IPS-15b (cell line): ENCODE measurements around the gene ATXN2.
"Not testable (repeated sequence)": the region's sequence is repeated elsewhere in the genome, so short reads cannot be mapped to it uniquely, and the experiment has no call there.

Source experiments
- H3K27me3 ChIP-seq: one replicate; pipeline ENCODE4 v1.6.1; 2013; ENCODE audit warnings: low read length; ENCODE audit not compliant: control insufficient read depth, insufficient read depth
- H3K36me3 ChIP-seq: one replicate; pipeline ENCODE4 v1.6.1; 2013; ENCODE audit warnings: low read length; ENCODE audit not compliant: control insufficient read depth, insufficient read depth
- H3K4me1 ChIP-seq: one replicate; pipeline ENCODE4 v1.6.1; 2013; ENCODE audit warnings: mild to moderate bottlenecking, low read length; ENCODE audit not compliant: control insufficient read depth, insufficient read depth
- H3K4me3 ChIP-seq: one replicate; pipeline ENCODE4 v1.5.1; 2013; ENCODE audit warnings: low read depth, low read length
- H3K9ac ChIP-seq: one replicate; pipeline ENCODE4 v1.6.1; 2013; ENCODE audit warnings: low read depth, mild to moderate bottlenecking, low read length
- H3K9me3 ChIP-seq: one replicate; pipeline ENCODE4 v1.6.1; 2013; ENCODE audit warnings: mild to moderate bottlenecking, low read length; ENCODE audit not compliant: control insufficient read depth, insufficient read depth

ATXN2 gene

GRCh38 chr12:111581434-111582132 lies 17.5 kb downstream of the ATXN2 start:
- Histone ChIP-seq H3K36me3 (no peaks in the 10 kb centered on the region), H3K27me3 (no peaks in the 10 kb centered on the region), H3K9ac (no peak overlapping the region), H3K4me1 (no peaks in the 10 kb centered on the region), H3K4me3 (no peak overlapping the region), H3K9me3 (no peaks in the 10 kb centered on the region)

GRCh38 chr12:111580737-111581136 lies 18.4 kb downstream of the ATXN2 start:
- Histone ChIP-seq H3K27me3 (no peaks in the 10 kb centered on the region), H3K9ac (no peak overlapping the region), H3K9me3 (no peaks in the 10 kb centered on the region), H3K4me1 (no peaks in the 10 kb centered on the region), H3K36me3 (no peaks in the 10 kb centered on the region), H3K4me3 (no peak overlapping the region)

DNA sequence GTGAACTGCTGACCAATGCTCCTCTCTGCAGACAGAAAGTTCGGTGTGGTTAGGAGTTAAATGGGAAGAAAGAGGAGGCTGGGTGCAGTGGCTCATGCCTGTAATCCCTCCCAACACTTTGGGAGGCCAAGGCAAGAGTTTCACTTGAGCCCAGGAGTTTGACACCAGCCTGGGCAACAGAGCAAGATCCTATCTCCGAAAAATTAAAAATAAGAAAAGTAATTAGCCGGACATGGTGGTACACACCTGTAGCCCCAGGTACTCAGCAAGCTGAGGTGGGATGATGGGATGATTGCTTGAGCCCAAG lies 19.0 kb downstream of the ATXN2 start:
- H3K27me3 ChIP-seq: no peaks in the 10 kb centered on the region
- no peak overlapping the region for H3K9ac ChIP-seq
- no peaks in the 10 kb centered on the region for H3K4me1 ChIP-seq
- no peaks in the 10 kb centered on the region for H3K36me3 ChIP-seq
- no peaks in the 10 kb centered on the region for H3K9me3 ChIP-seq
- no peak overlapping the region for H3K4me3 ChIP-seq

- Histone ChIP-seq H3K4me3 (no peak overlapping the region), H3K36me3 (no peaks in the 10 kb centered on the region), H3K9me3 (no peaks in the 10 kb centered on the region), H3K4me1 (peaks cover 3% of the 10 kb centered on the region), H3K9ac (no peak overlapping the region), H3K27me3 (no peaks in the 10 kb centered on the region)
Measured at GRCh38 chr12:111578971-111579340, 20.2 kb downstream of the ATXN2 start.

- Histone ChIP-seq H3K4me3 (no peak overlapping the region), H3K4me1 (peaks cover 3% of the 10 kb centered on the region), H3K36me3 (no peaks in the 10 kb centered on the region), H3K9me3 (no peaks in the 10 kb centered on the region), H3K27me3 (no peaks in the 10 kb centered on the region), H3K9ac (no peak overlapping the region)
Measured at GRCh38 chr12:111578276-111578970, 20.7 kb downstream of the ATXN2 start.

- Histone ChIP-seq H3K27me3 (no peaks in the 10 kb centered on the region), H3K4me1 (peaks cover 3% of the 10 kb centered on the region), H3K4me3 (no peak overlapping the region), H3K36me3 (no peaks in the 10 kb centered on the region), H3K9ac (no peak overlapping the region), H3K9me3 (no peaks in the 10 kb centered on the region)
Measured at GRCh38 chr12:111574797-111575443, 24.2 kb downstream of the ATXN2 start.

DNA sequence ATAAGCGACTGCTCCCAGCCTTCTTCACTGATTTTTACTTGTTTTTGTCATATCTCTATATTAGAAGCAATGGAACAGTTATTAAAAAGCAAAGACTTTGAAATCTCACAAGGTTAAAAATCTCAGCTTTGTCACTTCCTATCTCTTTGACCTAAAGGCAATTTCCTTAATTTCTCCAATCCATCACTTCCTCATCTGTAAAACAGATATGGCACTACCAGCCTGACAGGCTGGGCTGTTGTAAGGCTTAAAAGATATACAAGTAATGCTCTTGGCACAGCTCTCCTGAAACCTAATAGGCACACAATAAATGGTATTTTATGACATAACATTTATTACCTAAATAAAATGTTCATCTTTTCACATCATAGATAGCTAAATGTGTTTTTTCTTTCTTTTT lies 25.6 kb downstream of the ATXN2 start:
- no peaks in the 10 kb centered on the region for H3K9me3 ChIP-seq
- peaks cover 3% of the 10 kb centered on the region for H3K4me1 ChIP-seq
- H3K4me3 ChIP-seq: no peak overlapping the region
- no peaks in the 10 kb centered on the region for H3K27me3 ChIP-seq
- no peak overlapping the region for H3K9ac ChIP-seq
- H3K36me3 ChIP-seq: no peaks in the 10 kb centered on the region

- H3K9me3 ChIP-seq: no peaks in the 10 kb centered on the region
- H3K4me1 ChIP-seq: peaks cover 3% of the 10 kb centered on the region
- no peak overlapping the region for H3K4me3 ChIP-seq
- no peaks in the 10 kb centered on the region for H3K36me3 ChIP-seq
- no peaks in the 10 kb centered on the region for H3K27me3 ChIP-seq
- no peak overlapping the region for H3K9ac ChIP-seq
Measured at GRCh38 chr12:111570084-111570961, 28.8 kb downstream of the ATXN2 start.

DNA sequence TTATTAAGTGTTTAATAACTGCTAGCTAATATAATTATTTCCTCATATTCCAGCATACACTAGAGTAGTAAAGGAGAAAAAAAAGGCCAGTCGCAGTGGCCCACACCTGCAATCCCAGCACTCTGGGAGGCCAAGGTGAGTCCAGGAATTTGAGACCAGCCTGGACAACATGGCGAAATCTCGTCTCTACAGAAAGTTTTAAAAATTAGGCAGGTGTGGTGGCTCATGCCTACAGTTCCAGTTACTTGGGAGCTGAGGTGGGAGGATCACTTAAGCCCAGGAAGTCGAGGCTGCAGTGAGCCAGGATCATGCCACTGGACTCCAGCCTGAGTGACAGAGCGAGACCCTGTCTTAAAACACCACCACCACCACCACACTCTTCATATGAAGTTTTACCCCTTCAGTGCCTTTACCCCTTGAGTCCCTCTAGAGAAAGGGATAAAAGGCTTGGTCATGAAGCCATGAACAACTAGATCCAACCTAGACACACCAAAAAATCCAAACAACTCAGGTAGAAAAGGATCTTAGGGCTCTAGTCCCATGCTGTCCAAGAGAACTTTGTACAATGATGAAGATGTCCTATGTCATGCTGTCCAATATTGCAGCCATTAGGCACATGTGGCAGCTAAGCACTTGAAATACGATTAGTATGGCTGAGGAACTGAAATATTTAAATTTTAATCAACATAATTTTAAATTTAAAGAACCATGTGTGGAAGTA lies 29.6 kb downstream of the ATXN2 start:
- H3K9me3 ChIP-seq: no peaks in the 10 kb centered on the region
- no peak overlapping the region for H3K9ac ChIP-seq
- no peaks in the 10 kb centered on the region for H3K27me3 ChIP-seq
- H3K4me3 ChIP-seq: no peak overlapping the region
- no peaks in the 10 kb centered on the region for H3K4me1 ChIP-seq
- H3K36me3 ChIP-seq: no peaks in the 10 kb centered on the region

GRCh38 chr12:111560844-111561243 lies 38.3 kb downstream of the ATXN2 start:
- not testable (repeated sequence) for H3K9me3 ChIP-seq, H3K4me3 ChIP-seq, H3K9ac ChIP-seq, H3K4me1 ChIP-seq, H3K27me3 ChIP-seq, H3K36me3 ChIP-seq

- Histone ChIP-seq H3K4me3 (no peak overlapping the region), H3K9ac (no peak overlapping the region), H3K36me3 (no peaks in the 10 kb centered on the region), H3K27me3 (no peaks in the 10 kb centered on the region), H3K4me1 (peaks cover 4% of the 10 kb centered on the region), H3K9me3 (no peaks in the 10 kb centered on the region)
Measured at GRCh38 chr12:111558107-111558376, 41.1 kb downstream of the ATXN2 start.
